ENCODE measurements around the gene CORO2A. TPM values are rescaled to one million over a fixed set of nuclear protein-coding genes. Genes with fewer than 3 reads are reported as not detected.
A peak's percentile ranks its signal among the peaks of the same experiment; 100 is the strongest.

Gene CORO2A
- total RNA-seq, 4 donors from 2014 or later: 0.42 to 2.7 (median 1.9) TPM

- intact Hi-C loops (cut with DNase I): loop anchor here (5.0 kb wide), 1 partner anchor 124 kb away; no protein-coding TSS in a partner anchor
- H3K36me3 ChIP-seq: peaks cover 0 to 33% (median 23%) of the 10 kb centered on the region in 4 donors
Observed at GRCh38 chr9:98201749-98202148, 9.3 kb upstream of the CORO2A start.

GRCh38 chr9:98201102-98201501 is 8.7 kb upstream of the CORO2A start:
- intact Hi-C loops (cut with DNase I): loop anchor here (5.0 kb wide), 1 partner anchor 124 kb away; no protein-coding TSS in a partner anchor
- H3K27me3 ChIP-seq: no peaks in the 10 kb centered on the region
- no peak for TF ChIP-seq POLR2A (IDR thresholded peaks at IDR 0.05; ENCODE audit: low read depth)
- no peak for TF ChIP-seq CTCF (IDR thresholded peaks at IDR 0.05)
- no peak for TF ChIP-seq EP300 (IDR thresholded peaks at IDR 0.05)
- TF ChIP-seq POLR2AphosphoS5 (IDR thresholded peaks at IDR 0.05): no peak
- no peak overlapping the region for H3K4me3 ChIP-seq
- DNase-seq (ENCODE audit: extremely low spot score): no peak
- peaks cover 0 to 33% (median 23%) of the 10 kb centered on the region in 4 donors for H3K36me3 ChIP-seq
- peaks cover 0 to 8% (median 7%) of the 10 kb centered on the region in 4 donors for H3K4me1 ChIP-seq
- H3K9me3 ChIP-seq: no peaks in the 10 kb centered on the region
- 86% methylated on average over 6 of the region's 6 CpGs for WGBS
- no peak overlapping the region for H3K27ac ChIP-seq (replicated peaks in 1 of 4)

More at GRCh38 chr9:98201749-98202148, 9.3 kb upstream of the CORO2A start:
- TF ChIP-seq POLR2A (IDR thresholded peaks at IDR 0.05; ENCODE audit: low read depth): no peak
- no peak for TF ChIP-seq EP300 (IDR thresholded peaks at IDR 0.05)
- no peak for TF ChIP-seq CTCF (IDR thresholded peaks at IDR 0.05)
- no peak for TF ChIP-seq POLR2AphosphoS5 (IDR thresholded peaks at IDR 0.05)
- no peak overlapping the region for H3K27ac ChIP-seq (replicated peaks in 1 of 4)
- H3K27me3 ChIP-seq: no peaks in the 10 kb centered on the region
- H3K4me1 ChIP-seq: peaks cover 0 to 10% (median 8%) of the 10 kb centered on the region in 4 donors
- no peaks in the 10 kb centered on the region for H3K9me3 ChIP-seq
- no peak for DNase-seq (ENCODE audit: extremely low spot score)
- WGBS: 100% methylated on average over 1 of the region's 7 CpGs
- no peak overlapping the region for H3K4me3 ChIP-seq

- H3K9me3 ChIP-seq: no peaks in the 10 kb centered on the region
- H3K36me3 ChIP-seq: peaks cover 0 to 33% (median 23%) of the 10 kb centered on the region in 4 donors
- no peak for TF ChIP-seq EP300 (IDR thresholded peaks at IDR 0.05)
- no peak for TF ChIP-seq POLR2A (IDR thresholded peaks at IDR 0.05; ENCODE audit: low read depth)
- TF ChIP-seq CTCF (IDR thresholded peaks at IDR 0.05): no peak
- TF ChIP-seq POLR2AphosphoS5 (IDR thresholded peaks at IDR 0.05): no peak
- H3K27me3 ChIP-seq: no peaks in the 10 kb centered on the region
- intact Hi-C loops (cut with DNase I): loop anchor here (5.0 kb wide), 1 partner anchor 122 kb away; no protein-coding TSS in a partner anchor
- H3K4me3 ChIP-seq: no peak overlapping the region
- WGBS: 80% methylated on average over 16 of the region's 20 CpGs
- no peaks in the 10 kb centered on the region for H3K4me1 ChIP-seq
- no peak overlapping the region for H3K27ac ChIP-seq (replicated peaks in 1 of 4)
- DNase-seq (ENCODE audit: extremely low spot score): no peak
Observed at GRCh38 chr9:98199388-98200033, 7.1 kb upstream of the CORO2A start.

GRCh38 chr9:98195671-98196070 is 3.2 kb upstream of the CORO2A start:
- no peak for DNase-seq (ENCODE audit: extremely low spot score)
- peaks cover 0 to 23% (median 16%) of the 10 kb centered on the region in 4 donors for H3K36me3 ChIP-seq
- no peak overlapping the region for H3K27ac ChIP-seq (replicated peaks in 1 of 4)
- intact Hi-C loops (cut with DNase I): no loop called here
- peaks cover 10 to 22% (median 16%) of the 10 kb centered on the region in 4 donors for H3K4me1 ChIP-seq
- 85% methylated on average over 4 of the region's 4 CpGs for WGBS
- H3K4me3 ChIP-seq: no peak overlapping the region
- H3K9me3 ChIP-seq: no peaks in the 10 kb centered on the region
- peaks cover 0 to 8% (median 0%) of the 10 kb centered on the region in 4 donors for H3K27me3 ChIP-seq
- no peak for TF ChIP-seq POLR2AphosphoS5 (IDR thresholded peaks at IDR 0.05)

- 66% methylated on average over 8 of the region's 8 CpGs for WGBS
Observed at GRCh38 chr9:98193336-98193944, 1.0 kb upstream of the CORO2A start.

More at GRCh38 chr9:98193336-98193944, 1.0 kb upstream of the CORO2A start:
- peaks cover 10 to 22% (median 16%) of the 10 kb centered on the region in 4 donors for H3K4me1 ChIP-seq
- intact Hi-C loops (cut with DNase I): no loop called here
- peak overlapping the region; percentile 71 to 78 (median 74) for H3K4me3 ChIP-seq
- H3K9me3 ChIP-seq: no peaks in the 10 kb centered on the region
- DNase-seq (ENCODE audit: extremely low spot score): no peak
- peaks cover 0 to 9% (median 4%) of the 10 kb centered on the region in 4 donors for H3K36me3 ChIP-seq
- H3K27me3 ChIP-seq: peaks cover 0 to 8% (median 0%) of the 10 kb centered on the region in 4 donors
- peak overlapping the region; percentile 65 to 80 (median 72) for H3K27ac ChIP-seq (replicated peaks in 1 of 4)
- TF ChIP-seq POLR2A (IDR thresholded peaks at IDR 0.05; ENCODE audit: low read depth) (no peak), CTCF (IDR thresholded peaks at IDR 0.05) (no peak), POLR2AphosphoS5 (IDR thresholded peaks at IDR 0.05) (no peak), EP300 (IDR thresholded peaks at IDR 0.05) (no peak)

Measured in esophagus muscularis mucosa (tissue), 4 donors.